HG03457 (cell line): Measurements from ENCODE around the gene NDUFS4.
"Not testable (repeated sequence)": the region's sequence is repeated elsewhere in the genome, so short reads cannot be mapped to it uniquely, and the experiment has no call there.

Experiments
- ATAC-seq: cut with Tn5 transposase; IDR thresholded peaks from one replicate; pipeline ENCODE4 v1.9.1; 2021; ENCODE audit warnings: moderate number of reproducible peaks; ENCODE audit not compliant: unreplicated experiment

Gene NDUFS4

GRCh38 chr5:53571403-53571802, 11.0 kb downstream of the NDUFS4 start:
- no peak for ATAC-seq

DNA sequence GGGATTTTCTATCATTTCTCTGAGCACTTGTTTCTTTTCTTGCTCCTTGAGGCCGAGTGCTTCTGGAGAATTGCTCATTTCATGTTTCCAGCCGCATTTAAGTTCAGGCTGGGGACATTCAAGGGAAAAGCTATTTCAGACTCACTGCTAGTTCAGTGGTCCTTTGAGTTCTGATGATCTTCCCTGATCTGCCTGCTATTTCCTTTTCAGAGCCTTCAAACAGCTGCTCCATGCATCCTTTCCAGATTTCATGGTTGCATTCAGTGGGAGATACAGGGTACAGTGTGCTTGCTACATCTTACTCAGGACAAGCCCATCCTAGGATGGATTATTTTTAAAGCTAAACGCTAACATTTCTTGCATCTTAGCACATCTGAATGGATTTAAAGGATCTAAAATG, 14.7 kb downstream of the NDUFS4 start:
- ATAC-seq, result no peak

GRCh38 chr5:53575831-53576230, 15.4 kb downstream of the NDUFS4 start:
- ATAC-seq, result no peak

GRCh38 chr5:53576674-53577073, 16.2 kb downstream of the NDUFS4 start:
- ATAC-seq, result no peak

DNA sequence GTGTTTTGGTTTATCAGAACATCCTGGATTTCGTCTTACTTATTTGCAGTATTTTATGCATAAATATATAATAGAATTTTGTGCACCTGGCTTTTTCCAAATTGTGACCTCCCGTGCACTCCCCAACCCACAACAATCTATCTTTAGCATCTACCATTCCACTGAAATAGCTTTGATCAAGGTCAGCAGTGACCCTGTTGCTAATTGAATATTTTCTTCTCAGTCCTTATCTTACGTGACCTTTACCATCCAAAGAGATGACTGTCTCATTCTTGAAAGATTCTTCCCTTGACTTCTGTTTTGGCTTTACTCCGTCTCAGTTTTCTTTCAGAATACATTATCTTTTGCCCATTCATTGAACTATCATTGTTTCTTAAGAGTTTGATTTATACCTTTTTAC, 18.4 kb downstream of the NDUFS4 start:
- ATAC-seq, result no peak

DNA sequence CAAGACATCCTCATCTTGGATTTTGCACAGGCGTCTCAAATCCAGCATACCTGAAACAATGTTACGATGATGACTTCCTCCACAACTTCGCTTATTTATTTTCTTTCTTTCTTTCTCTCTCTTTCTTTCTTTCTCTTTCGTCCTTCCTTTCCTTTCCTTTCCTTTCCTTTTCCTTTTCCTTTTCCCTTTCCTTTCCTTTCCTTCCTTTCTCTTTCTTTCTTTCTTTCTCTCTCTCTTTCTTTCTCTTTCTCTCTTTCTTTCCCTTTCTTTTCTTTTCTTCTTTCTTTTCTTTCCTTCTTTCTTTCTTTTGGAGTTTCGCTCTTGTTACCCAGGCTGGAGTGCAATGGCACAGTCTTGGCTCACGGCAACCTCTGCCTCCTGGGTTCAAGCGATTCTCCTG, 20.1 kb downstream of the NDUFS4 start:
- ATAC-seq, result no peak

DNA sequence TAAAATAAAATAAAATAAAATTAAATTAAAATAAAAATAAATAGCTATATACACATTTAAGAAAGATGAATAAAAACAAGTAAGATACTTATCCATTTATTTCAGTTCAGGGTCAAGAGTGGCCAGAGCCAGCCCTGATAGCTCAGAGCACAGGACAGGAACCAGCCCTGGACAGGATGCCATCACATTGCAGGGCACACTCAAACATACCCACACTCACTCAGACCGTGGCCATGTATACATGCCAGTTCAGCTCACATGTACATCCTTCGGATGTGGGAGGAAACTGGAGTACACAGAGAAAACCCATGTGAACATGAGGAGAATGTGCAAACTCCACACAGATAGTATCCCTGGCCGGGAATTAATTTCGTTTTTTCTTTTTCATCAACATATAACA, 21.8 kb downstream of the NDUFS4 start:
- ATAC-seq, result no peak

DNA sequence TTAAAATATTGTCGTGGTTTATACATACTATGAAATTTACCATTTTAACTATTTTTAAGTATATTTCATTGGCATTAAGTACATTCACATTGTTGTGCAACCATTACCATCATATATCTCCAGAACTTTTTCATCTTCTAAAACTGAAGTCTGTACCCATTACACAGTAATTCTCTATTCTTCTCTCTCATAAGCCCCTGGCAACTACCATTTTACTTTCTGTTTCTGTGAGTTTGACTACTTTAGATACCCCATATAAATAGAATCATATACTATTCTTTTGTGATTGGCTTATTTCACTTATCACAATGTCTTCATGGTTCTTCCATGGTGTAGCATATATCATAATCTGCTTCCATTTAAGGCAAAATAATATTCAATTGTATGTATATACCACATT, 30.3 kb downstream of the NDUFS4 start:
- no peak for ATAC-seq

DNA sequence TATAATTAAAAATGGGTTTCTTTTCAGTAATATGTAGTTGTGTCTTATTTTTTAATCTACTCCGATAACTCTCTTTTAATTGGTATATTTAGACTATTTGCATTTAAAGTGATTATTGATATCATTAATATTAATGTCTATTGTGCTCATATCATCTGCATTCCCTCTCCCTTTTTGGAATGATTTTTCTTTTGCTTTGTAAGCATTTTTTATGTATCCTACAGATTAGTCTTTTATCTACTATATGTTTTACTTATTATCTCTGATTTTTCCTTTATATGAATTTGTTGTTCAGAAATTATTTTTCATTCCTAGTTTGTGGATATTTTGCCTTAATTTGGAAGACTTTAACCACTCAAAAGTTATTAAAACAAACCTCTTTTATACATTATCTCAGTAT, 34.0 kb downstream of the NDUFS4 start:
- ATAC-seq, result no peak

GRCh38 chr5:53597894-53598293, 37.5 kb downstream of the NDUFS4 start:
- no peak for ATAC-seq

GRCh38 chr5:53601570-53601969, 41.1 kb downstream of the NDUFS4 start:
- ATAC-seq, result no peak

GRCh38 chr5:53603009-53603687, 42.7 kb downstream of the NDUFS4 start:
- ATAC-seq, result no peak

DNA sequence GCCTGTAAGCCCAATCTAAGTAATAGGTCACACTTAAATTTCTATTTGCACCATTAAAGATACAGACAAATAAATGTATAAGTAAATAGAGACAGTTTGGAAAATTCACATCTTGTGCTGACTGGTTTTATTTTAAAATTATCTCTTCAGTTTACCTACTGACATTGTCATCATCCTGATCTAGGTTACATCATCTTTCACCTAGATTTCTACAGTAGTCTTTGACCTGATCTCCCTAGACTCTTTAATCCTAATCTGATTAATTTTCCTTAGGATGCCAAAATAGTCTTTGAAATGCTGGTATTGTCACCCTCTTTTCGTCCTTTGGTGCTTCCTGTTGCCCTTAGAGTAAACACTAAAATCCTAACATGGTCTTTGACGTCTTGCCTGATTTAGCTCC, 43.9 kb downstream of the NDUFS4 start:
- no peak for ATAC-seq

DNA sequence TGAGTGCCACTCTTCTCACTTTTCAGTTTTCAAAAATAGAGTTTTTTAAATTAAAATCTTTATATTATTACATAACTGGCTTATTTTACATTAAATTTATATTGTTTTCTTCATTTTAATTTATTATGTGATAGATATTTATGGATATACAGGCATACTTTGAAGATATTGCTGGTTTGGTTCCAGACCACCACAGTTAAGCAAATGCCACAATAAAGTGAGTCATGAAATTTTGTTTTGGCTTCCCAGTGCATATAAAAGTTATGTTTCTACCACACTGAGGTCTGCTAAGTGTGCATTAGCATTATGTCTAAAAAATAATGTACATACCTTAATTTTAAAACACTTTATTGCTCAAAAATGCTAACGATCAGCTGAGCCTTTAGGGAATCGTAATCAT, 47.4 kb downstream of the NDUFS4 start:
- no peak for ATAC-seq

DNA sequence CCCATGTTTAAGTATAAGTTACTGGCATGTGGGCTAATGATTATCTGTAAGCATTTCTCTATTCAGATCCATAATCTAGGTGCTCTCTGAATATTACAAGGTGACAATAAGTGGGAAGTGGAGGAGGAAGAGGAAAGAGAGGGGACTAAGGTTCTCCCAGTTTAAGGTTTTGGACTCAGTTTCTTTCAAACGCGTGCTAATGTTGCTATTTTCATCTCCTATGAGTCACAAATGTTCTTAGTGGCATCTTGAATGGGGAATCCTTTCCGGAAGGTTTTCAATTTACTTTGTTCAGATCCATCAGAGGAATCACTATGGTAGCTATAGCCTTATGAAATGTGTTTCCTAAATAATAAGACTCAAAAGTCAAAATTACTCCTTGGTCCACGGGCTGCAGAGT, 48.5 kb downstream of the NDUFS4 start:
- ATAC-seq, result not testable (repeated sequence)

DNA sequence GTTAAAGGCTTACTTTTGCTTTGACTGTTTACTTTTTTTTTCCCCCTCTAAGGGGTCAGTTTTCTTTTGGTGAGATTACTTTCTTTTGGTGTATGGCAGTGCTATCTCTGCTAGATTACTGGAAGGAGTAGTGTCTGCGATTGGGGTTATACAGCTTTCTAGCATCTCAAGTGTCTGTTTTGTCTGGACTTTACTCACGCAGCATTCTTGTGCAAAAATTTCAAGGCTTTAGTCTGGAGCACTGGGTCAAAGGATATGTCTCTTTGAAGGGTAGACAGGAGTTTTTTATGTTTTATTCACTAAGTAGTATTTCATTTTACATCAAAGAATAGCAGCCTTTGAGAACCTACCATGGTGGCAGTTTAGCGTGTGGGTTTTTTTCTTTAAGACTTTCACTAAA, 52.6 kb downstream of the NDUFS4 start:
- ATAC-seq, result no peak

GRCh38 chr5:53613536-53613935, 53.1 kb downstream of the NDUFS4 start:
- ATAC-seq, result no peak

DNA sequence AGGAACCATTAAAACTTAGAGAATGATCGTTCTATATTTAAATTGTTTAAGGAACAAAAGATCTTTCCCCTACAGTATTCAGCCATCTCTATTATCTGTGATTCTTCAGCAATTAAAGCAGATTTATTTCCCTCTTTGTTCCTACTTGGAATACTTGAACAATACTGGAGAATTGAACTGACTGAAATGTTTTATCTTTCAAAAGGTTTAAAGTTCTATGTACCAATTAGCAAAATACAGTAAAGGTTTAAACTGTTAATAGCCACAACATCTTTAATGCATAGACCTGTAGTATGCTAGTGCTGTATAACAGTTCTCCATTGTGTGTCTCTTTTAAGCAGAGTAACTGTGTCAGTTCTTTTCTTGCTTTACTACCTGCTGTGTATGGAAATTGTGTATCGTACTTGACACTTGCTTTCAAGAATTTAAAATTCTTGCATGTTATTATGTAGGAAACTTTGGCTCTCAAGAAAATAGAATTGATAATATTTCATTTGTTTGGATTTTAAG, 54.0 kb downstream of the NDUFS4 start:
- ATAC-seq, result no peak

GRCh38 chr5:53616939-53617549, 56.6 kb downstream of the NDUFS4 start:
- ATAC-seq, result no peak

DNA sequence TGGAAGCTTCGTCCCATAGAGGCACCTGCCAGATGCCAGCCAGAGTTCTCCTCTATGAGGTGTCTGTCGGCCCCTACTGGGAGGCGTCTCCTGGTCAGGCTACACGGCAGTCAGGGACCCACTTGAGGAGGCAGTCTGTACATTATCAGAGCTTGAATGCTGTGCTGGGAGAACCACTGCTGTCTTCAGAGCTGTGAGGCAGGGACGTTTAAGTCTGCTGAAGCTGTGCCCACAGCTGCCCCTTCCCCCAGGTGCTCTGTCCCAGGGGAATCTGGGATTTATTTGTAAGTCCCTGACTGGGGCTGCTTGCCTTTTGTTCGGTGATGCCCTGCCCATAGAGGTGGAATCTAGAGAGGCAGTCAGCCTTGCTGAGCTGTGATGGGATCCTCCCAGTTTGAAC, 70.8 kb downstream of the NDUFS4 start:
- ATAC-seq, result no peak

DNA sequence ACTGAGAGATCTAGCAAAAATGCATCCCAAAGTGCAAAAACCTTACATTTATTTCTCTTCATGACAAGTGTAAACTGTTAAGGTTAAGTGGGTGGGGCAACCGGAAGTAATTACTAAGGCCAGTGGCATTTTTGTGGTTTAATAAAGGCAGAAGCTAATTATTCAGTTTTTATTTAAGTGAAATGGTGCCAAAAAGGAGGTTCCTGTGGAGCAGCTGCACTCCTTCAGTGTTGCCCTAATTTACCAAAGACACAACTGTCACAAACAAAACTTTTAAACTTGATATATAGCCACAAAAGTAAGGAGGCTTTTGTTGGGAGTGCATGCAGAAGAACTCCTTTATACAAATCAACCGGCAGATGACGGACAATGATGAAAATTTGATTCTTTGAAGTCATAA, 81.6 kb downstream of the NDUFS4 start:
- no peak for ATAC-seq

- no peak for ATAC-seq
Observed at GRCh38 chr5:53643445-53643844, 83.0 kb downstream of the NDUFS4 start.

DNA sequence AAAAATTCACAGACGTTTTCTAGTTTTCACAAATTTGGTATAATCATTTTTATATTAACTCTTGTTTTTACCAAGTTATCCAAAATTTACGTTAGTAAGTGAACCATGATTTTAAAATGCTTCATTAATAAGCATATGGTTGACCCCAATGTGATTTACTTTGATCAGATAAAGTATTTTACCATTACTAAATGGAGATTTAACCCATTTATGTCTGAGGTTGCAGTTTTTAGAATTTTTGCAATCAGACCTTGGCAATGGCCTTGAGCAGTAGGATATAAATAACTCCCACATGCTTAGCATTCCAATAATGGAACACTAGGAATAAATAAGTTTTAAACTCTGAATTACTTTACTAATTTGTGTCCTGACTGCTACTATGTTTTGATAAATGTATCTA, 84.6 kb downstream of the NDUFS4 start:
- ATAC-seq, result no peak
